Measurements from ENCODE around the gene KCMF1. TPM values are rescaled to one million over a fixed set of nuclear protein-coding genes. Genes with fewer than 3 reads are reported as not detected.

Gene KCMF1
- total and polyA plus RNA-seq, 2 of the 13 experiments (the other 11 are each of a cell fraction or from before 2014, with no cell fraction given), result 62.1 to 116 TPM

DNA sequence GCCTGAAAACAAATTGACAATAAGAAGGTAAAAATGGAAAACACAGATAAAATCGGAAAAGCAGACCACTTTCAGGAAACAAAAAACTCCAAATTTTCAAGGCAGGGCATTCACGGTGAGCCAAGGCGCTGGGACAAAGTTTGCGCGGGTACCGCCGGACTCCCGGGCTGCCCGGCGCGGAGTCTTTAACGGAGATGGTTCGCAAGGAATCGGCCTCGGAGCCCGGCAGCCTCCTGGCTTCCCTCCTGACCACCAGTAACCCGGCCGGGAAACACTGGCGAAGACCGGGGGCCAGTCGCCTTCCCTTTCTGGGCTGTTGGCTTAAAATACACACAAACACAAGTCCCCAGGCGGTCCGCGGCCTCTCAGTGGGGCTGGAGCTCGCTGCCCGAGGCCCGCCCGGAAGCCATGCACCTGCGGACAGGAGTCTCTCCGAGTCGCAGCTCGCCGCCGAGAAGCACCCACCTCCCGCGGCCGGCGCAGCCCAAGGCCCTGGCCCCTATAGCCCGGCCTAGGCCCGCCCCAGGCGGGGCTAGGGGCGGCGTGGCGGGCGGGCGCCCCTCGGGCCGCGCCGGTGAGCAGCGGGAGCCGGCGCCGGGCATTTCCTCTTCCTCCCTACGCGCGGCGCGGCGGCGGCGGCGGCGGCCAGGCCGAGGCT, 622 bp upstream of the KCMF1 start (continued):
- TF ChIP-seq, protein P1, sequence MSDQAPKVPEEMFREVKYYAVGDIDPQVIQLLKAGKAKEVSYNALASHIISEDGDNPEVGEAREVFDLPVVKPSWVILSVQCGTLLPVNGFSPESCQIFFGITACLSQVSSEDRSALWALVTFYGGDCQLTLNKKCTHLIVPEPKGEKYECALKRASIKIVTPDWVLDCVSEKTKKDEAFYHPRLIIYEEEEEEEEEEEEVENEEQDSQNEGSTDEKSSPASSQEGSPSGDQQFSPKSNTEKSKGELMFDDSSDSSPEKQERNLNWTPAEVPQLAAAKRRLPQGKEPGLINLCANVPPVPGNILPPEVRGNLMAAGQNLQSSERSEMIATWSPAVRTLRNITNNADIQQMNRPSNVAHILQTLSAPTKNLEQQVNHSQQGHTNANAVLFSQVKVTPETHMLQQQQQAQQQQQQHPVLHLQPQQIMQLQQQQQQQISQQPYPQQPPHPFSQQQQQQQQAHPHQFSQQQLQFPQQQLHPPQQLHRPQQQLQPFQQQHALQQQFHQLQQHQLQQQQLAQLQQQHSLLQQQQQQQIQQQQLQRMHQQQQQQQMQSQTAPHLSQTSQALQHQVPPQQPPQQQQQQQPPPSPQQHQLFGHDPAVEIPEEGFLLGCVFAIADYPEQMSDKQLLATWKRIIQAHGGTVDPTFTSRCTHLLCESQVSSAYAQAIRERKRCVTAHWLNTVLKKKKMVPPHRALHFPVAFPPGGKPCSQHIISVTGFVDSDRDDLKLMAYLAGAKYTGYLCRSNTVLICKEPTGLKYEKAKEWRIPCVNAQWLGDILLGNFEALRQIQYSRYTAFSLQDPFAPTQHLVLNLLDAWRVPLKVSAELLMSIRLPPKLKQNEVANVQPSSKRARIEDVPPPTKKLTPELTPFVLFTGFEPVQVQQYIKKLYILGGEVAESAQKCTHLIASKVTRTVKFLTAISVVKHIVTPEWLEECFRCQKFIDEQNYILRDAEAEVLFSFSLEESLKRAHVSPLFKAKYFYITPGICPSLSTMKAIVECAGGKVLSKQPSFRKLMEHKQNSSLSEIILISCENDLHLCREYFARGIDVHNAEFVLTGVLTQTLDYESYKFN (CRISPR knock-in tag; conservative IDR thresholded peaks at IDR 0.05), result no peak
- TF ChIP-seq, protein P2, sequence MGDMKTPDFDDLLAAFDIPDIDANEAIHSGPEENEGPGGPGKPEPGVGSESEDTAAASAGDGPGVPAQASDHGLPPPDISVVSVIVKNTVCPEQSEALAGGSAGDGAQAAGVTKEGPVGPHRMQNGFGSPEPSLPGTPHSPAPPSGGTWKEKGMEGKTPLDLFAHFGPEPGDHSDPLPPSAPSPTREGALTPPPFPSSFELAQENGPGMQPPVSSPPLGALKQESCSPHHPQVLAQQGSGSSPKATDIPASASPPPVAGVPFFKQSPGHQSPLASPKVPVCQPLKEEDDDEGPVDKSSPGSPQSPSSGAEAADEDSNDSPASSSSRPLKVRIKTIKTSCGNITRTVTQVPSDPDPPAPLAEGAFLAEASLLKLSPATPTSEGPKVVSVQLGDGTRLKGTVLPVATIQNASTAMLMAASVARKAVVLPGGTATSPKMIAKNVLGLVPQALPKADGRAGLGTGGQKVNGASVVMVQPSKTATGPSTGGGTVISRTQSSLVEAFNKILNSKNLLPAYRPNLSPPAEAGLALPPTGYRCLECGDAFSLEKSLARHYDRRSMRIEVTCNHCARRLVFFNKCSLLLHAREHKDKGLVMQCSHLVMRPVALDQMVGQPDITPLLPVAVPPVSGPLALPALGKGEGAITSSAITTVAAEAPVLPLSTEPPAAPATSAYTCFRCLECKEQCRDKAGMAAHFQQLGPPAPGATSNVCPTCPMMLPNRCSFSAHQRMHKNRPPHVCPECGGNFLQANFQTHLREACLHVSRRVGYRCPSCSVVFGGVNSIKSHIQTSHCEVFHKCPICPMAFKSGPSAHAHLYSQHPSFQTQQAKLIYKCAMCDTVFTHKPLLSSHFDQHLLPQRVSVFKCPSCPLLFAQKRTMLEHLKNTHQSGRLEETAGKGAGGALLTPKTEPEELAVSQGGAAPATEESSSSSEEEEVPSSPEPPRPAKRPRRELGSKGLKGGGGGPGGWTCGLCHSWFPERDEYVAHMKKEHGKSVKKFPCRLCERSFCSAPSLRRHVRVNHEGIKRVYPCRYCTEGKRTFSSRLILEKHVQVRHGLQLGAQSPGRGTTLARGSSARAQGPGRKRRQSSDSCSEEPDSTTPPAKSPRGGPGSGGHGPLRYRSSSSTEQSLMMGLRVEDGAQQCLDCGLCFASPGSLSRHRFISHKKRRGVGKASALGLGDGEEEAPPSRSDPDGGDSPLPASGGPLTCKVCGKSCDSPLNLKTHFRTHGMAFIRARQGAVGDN (CRISPR knock-in tag; IDR thresholded peaks at IDR 0.05), result peak; percentile 86
- TF ChIP-seq GABPA (IDR thresholded peaks at IDR 0.05; ENCODE audit: low read depth, low read length), result peak; percentile 52
- no peak for TF ChIP-seq GABPA (CRISPR knock-in tag; IDR thresholded peaks at IDR 0.05; ENCODE audit: low read depth)
- TF ChIP-seq KLF6 (CRISPR knock-in tag; IDR thresholded peaks at IDR 0.05), result peak; percentile 31; the same call in 1 of the 2 replicates
- TF ChIP-seq ISL2 (CRISPR knock-in tag; IDR thresholded peaks at IDR 0.05), result peak; percentile 47
- TF ChIP-seq ZNF616 (CRISPR knock-in tag; IDR thresholded peaks at IDR 0.05; ENCODE audit: low read depth), result 0 out of 2 replicates have a peak, but pooled peaks have one; percentile 24
- TF ChIP-seq YY1 (IDR thresholded peaks at IDR 0.05; ENCODE audit: insufficient read depth, insufficient replicate concordance, low read depth, low read length), result peak; percentile 42
- TF ChIP-seq AGO2 (optimal IDR thresholded peaks at IDR 0.05; ENCODE audit: low read depth, low read length), result peak; percentile 83
- 0 out of 2 replicates have a peak, but pooled peaks have one; percentile 14 for TF ChIP-seq SNAPC2 (CRISPR knock-in tag; IDR thresholded peaks at IDR 0.05)
- TF ChIP-seq, protein P3, sequence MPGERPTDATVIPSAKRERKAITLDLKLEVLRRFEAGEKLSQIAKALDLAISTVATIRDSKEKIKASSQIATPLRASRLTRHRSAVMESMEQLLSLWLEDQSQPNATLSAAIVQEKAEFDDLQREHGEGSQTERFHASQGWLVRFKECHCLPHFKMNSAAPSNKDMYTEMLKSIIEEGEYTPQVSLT (CRISPR knock-in tag; IDR thresholded peaks at IDR 0.05; ENCODE audit: borderline replicate concordance, low read depth), result peak; percentile 48; the same call in 1 of the 2 replicates
- TF ChIP-seq ZMYM4 (CRISPR knock-in tag; IDR thresholded peaks at IDR 0.05), result 0 out of 2 replicates have a peak, but pooled peaks have one; percentile 27
- TF ChIP-seq ZNF777 (CRISPR knock-in tag; IDR thresholded peaks at IDR 0.05), result peak; percentile 35; the same call in 1 of the 2 replicates
- TF ChIP-seq ZNF564 (CRISPR knock-in tag; IDR thresholded peaks at IDR 0.05), result peak; percentile 83
- peak; percentile 60 for TF ChIP-seq RBM22 (optimal IDR thresholded peaks at IDR 0.05; ENCODE audit: low read length)
- TF ChIP-seq BORCS8-MEF2B (CRISPR knock-in tag; IDR thresholded peaks at IDR 0.05), result no peak
- TF ChIP-seq, protein P4, sequence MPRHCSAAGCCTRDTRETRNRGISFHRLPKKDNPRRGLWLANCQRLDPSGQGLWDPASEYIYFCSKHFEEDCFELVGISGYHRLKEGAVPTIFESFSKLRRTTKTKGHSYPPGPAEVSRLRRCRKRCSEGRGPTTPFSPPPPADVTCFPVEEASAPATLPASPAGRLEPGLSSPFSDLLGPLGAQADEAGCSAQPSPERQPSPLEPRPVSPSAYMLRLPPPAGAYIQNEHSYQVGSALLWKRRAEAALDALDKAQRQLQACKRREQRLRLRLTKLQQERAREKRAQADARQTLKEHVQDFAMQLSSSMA (CRISPR knock-in tag; IDR thresholded peaks at IDR 0.05), result no peak
- TF ChIP-seq, protein P5, sequence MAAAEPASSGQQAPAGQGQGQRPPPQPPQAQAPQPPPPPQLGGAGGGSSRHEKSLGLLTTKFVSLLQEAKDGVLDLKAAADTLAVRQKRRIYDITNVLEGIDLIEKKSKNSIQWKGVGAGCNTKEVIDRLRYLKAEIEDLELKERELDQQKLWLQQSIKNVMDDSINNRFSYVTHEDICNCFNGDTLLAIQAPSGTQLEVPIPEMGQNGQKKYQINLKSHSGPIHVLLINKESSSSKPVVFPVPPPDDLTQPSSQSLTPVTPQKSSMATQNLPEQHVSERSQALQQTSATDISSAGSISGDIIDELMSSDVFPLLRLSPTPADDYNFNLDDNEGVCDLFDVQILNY (CRISPR knock-in tag; conservative IDR thresholded peaks at IDR 0.05), result 0 out of 2 replicates have a peak, but pooled peaks have one; percentile 54
